Frontal cortex (tissue), 4 donors: ENCODE measurements around the gene NDFIP2. TPM values are rescaled to one million over a fixed set of nuclear protein-coding genes. Genes with fewer than 3 reads are reported as not detected.

Experiments used
- DNase-seq, 2 donors: peaks; one replicate each; pipeline ENCODE4 v3.0.0; 2012; ENCODE audit warnings: low spot score in 2 of 2
- FAIRE-seq: peaks from 2 replicates; lab custom pipeline; 2012; peaks lifted over from hg19 to GRCh38; lab: Jason Lieb, UNC
- total RNA-seq: library from RNA; depleted of rRNA; stranded (reverse); fragments of >200 nt; gene quantifications from one replicate; pipeline ENCODE4 v1.2.3, GENCODE V29; 2014
- donor health status: control.
- donor health status: control.
- donor health status: control.

NDFIP2 gene
- total RNA-seq = 61.1 TPM

GRCh38 chr13:79480954-79481684, at the start of gene NDFIP2:
TSS of gene NDFIP2 (plus strand) at chr13:79481155. CDS start at chr13:79481204, 49 bp downstream.
- DNase-seq = peak; percentile 62 to 64
- no peak for FAIRE-seq

GRCh38 chr13:79432086-79432485, 48.9 kb upstream of the NDFIP2 start:
- DNase-seq (no peak), FAIRE-seq (no peak)

- DNase-seq = no peak
- FAIRE-seq = no peak
Measured at GRCh38 chr13:79432992-79433391, 48.0 kb upstream of the NDFIP2 start.

GRCh38 chr13:79434556-79434955, 46.4 kb upstream of the NDFIP2 start:
- DNase-seq (no peak), FAIRE-seq (no peak)

GRCh38 chr13:79435561-79435990, 45.4 kb upstream of the NDFIP2 start:
- DNase-seq (no peak), FAIRE-seq (no peak)

- no peak for FAIRE-seq
Measured at GRCh38 chr13:79439275-79439674, 41.7 kb upstream of the NDFIP2 start.

GRCh38 chr13:79440958-79441528, 39.9 kb upstream of the NDFIP2 start:
- FAIRE-seq (no peak), DNase-seq (no peak)

More at GRCh38 chr13:79439275-79439674, 41.7 kb upstream of the NDFIP2 start:
- no peak for DNase-seq

- DNase-seq = no peak
Measured at GRCh38 chr13:79442221-79442620, 38.7 kb upstream of the NDFIP2 start.

GRCh38 chr13:79442706-79443105, 38.2 kb upstream of the NDFIP2 start:
- DNase-seq = no peak
- FAIRE-seq = no peak

More at GRCh38 chr13:79442221-79442620, 38.7 kb upstream of the NDFIP2 start:
- FAIRE-seq = no peak

- FAIRE-seq (no peak), DNase-seq (no peak)
Measured at GRCh38 chr13:79445968-79446645, 34.8 kb upstream of the NDFIP2 start.

GRCh38 chr13:79447141-79447540, 33.8 kb upstream of the NDFIP2 start:
- no peak for FAIRE-seq
- no peak for DNase-seq

GRCh38 chr13:79447741-79448140, 33.2 kb upstream of the NDFIP2 start:
- DNase-seq (no peak), FAIRE-seq (no peak)

GRCh38 chr13:79448413-79448812, 32.5 kb upstream of the NDFIP2 start:
- FAIRE-seq (no peak), DNase-seq (no peak)

- DNase-seq (no peak), FAIRE-seq (no peak)
Measured at GRCh38 chr13:79450110-79450509, 30.8 kb upstream of the NDFIP2 start.

GRCh38 chr13:79451500-79451962, 29.4 kb upstream of the NDFIP2 start:
- FAIRE-seq (no peak), DNase-seq (no peak)

GRCh38 chr13:79452239-79452913, 28.6 kb upstream of the NDFIP2 start:
- no peak for FAIRE-seq

GRCh38 chr13:79455331-79455730, 25.6 kb upstream of the NDFIP2 start:
- FAIRE-seq (no peak), DNase-seq (no peak)

More at GRCh38 chr13:79452239-79452913, 28.6 kb upstream of the NDFIP2 start:
- DNase-seq = no peak

- DNase-seq = no peak
- FAIRE-seq = no peak
Measured at GRCh38 chr13:79456051-79456450, 24.9 kb upstream of the NDFIP2 start.

- no peak for FAIRE-seq
- no peak for DNase-seq
Measured at GRCh38 chr13:79456656-79457365, 24.1 kb upstream of the NDFIP2 start.

GRCh38 chr13:79457390-79457789, 23.6 kb upstream of the NDFIP2 start:
- FAIRE-seq (no peak), DNase-seq (no peak)
